Left renal cortex interstitium (tissue), 4 donors: ENCODE results near the gene CFAP43. TPM values are rescaled to one million over a fixed set of nuclear protein-coding genes. Genes with fewer than 3 reads are reported as not detected.

Experiments
- DNase-seq, 4 donors: peaks; one replicate each; pipeline ENCODE4 v3.0.0-alpha.2; 2013; ENCODE audit warnings: low read depth in 4 of 4, low spot score in 2 of 4, missing footprints in 1 of 4
- polyA plus RNA-seq, 4 donors: library from polyadenylated mRNA; unstranded; fragments of 120-200 nt; gene quantifications; one replicate each; pipeline ENCODE4 v1.2.1, GENCODE V29; 2013; ENCODE audit not compliant: insufficient read length in 4 of 4

The CFAP43 gene
- polyA plus RNA-seq, 4 donors: 11.9 to 33.7 (median 17.8) TPM

- no peak for DNase-seq
Observed at GRCh38 chr10:104099941-104100340, 132.2 kb downstream of the CFAP43 start.

- no peak for DNase-seq
Observed at GRCh38 chr10:104099269-104099668, 132.9 kb downstream of the CFAP43 start.

GRCh38 chr10:104098358-104098925 lies 133.7 kb downstream of the CFAP43 start:
- DNase-seq: no peak

GRCh38 chr10:104096692-104097091 lies 135.5 kb downstream of the CFAP43 start:
- no peak for DNase-seq

- DNase-seq: no peak
Observed at GRCh38 chr10:104092749-104093148, 139.4 kb downstream of the CFAP43 start.

GRCh38 chr10:104090611-104091010 lies 141.6 kb downstream of the CFAP43 start:
- no peak for DNase-seq

GRCh38 chr10:104089621-104090020 lies 142.5 kb downstream of the CFAP43 start:
- DNase-seq: no peak

- DNase-seq: no peak
Observed at GRCh38 chr10:104088239-104088638, 143.9 kb downstream of the CFAP43 start.

- no peak for DNase-seq
Observed at GRCh38 chr10:104085801-104086400, 146.3 kb downstream of the CFAP43 start, which contains the start of gene COL17A1. TSS of gene COL17A1 (minus strand) at chr10:104085880. CDS start at chr10:104080673, 5,207 bp downstream.

GRCh38 chr10:104084482-104085142 lies 147.6 kb downstream of the CFAP43 start:
- DNase-seq: no peak

GRCh38 chr10:104081998-104082397 lies 150.2 kb downstream of the CFAP43 start:
- DNase-seq: no peak

GRCh38 chr10:104080762-104081161 lies 151.4 kb downstream of the CFAP43 start:
- no peak for DNase-seq

Other genes starting within 250 kb of the CFAP43 start
- gene COL17A1, start 146.5 kb downstream of the CFAP43 start, polyA plus RNA-seq: under 1 TPM; 0.30 to 0.56 (median 0.34) TPM
- 10 to 100 TPM in 3 of 4 donors, 1 to 10 TPM in 1; 9.1 to 11.9 (median 10.9) TPM for gene SFR1, start 110.2 kb downstream of the CFAP43 start, polyA plus RNA-seq
- 100 to 1,000 TPM in 1 of 4 donors, 10 to 100 TPM in 3; 80.9 to 117 (median 88.0) TPM for gene GSTO1, start 22.5 kb upstream of the CFAP43 start, polyA plus RNA-seq
- 10 to 100 TPM; 24.8 to 38.9 (median 33.3) TPM for gene GSTO2, start 36.8 kb upstream of the CFAP43 start, polyA plus RNA-seq
- gene ITPRIP, start 106.1 kb upstream of the CFAP43 start, polyA plus RNA-seq: 10 to 100 TPM in 3 of 4 donors, 1 to 10 TPM in 1; 9.4 to 12.8 (median 11.3) TPM
- under 1 TPM; 0.32 to 0.63 (median 0.42) TPM for gene CFAP58, start 121.5 kb upstream of the CFAP43 start, polyA plus RNA-seq